Esophagus muscularis mucosa (tissue), 4 donors: Measurements from ENCODE around the gene FKRP.

Source experiments
- EP300 ChIP-seq: sonication (generic); formaldehyde crosslinking; IDR thresholded peaks from one replicate; pipeline ENCODE4 v1.6.1; 2017; ENCODE audit warnings: antibody characterized with exemption
- POLR2A ChIP-seq: fragments of 450-650 bp; IDR thresholded peaks from one replicate; pipeline ENCODE4 v1.6.1; 2017; ENCODE audit warnings: antibody characterized with exemption, moderate library complexity, mild to moderate bottlenecking, low read depth
- POLR2AphosphoS5 ChIP-seq, 2 donors: sonication (generic); formaldehyde crosslinking; IDR thresholded peaks; one replicate each; pipeline ENCODE4 v1.6.1; 2017; ENCODE audit warnings: antibody characterized with exemption in 2 of 2
- TF ChIP-seq, protein P1 (sequence below), 3 experiments: fragments of 200-600 bp in 2 of 3; fragments of 450-650 bp in 1 of 3; sonication (generic) in 2 of 3; IDR thresholded peaks; one replicate each; pipeline ENCODE4 v1.5.1; 2017 to 2019; ENCODE audit warnings: antibody characterized with exemption in 3 of 3, mild to moderate bottlenecking in 2 of 3, moderate library complexity in 1 of 3

DNA sequence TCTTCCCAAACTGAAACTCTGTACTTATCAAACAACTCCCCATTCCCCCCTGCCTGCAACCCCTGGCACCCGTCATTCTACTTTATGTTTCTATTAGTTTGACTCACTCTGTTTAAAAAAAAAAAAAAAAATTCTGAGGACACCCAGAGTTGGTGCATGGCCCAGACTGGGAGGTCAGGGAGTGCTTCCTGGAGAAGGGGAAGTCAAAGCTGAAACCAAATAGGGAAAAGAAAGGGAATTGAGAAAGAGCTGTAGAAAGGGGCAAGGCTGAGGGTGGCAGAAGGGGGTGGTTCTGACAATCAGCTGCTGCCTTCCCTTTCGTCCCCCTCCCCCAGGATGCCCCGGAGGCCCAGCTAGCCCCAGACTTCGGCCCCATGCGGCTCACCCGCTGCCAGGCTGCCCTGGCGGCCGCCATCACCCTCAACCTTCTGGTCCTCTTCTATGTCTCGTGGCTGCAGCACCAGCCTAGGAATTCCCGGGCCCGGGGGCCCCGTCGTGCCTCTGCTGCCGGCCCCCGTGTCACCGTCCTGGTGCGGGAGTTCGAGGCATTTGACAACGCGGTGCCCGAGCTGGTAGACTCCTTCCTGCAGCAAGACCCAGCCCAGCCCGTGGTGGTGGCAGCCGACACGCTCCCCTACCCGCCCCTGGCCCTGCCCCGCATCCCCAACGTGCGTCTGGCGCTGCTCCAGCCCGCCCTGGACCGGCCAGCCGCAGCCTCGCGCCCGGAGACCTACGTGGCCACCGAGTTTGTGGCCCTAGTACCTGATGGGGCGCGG lies 9.4 kb downstream of the FKRP start:
- TF ChIP-seq, protein P1, sequence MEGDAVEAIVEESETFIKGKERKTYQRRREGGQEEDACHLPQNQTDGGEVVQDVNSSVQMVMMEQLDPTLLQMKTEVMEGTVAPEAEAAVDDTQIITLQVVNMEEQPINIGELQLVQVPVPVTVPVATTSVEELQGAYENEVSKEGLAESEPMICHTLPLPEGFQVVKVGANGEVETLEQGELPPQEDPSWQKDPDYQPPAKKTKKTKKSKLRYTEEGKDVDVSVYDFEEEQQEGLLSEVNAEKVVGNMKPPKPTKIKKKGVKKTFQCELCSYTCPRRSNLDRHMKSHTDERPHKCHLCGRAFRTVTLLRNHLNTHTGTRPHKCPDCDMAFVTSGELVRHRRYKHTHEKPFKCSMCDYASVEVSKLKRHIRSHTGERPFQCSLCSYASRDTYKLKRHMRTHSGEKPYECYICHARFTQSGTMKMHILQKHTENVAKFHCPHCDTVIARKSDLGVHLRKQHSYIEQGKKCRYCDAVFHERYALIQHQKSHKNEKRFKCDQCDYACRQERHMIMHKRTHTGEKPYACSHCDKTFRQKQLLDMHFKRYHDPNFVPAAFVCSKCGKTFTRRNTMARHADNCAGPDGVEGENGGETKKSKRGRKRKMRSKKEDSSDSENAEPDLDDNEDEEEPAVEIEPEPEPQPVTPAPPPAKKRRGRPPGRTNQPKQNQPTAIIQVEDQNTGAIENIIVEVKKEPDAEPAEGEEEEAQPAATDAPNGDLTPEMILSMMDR (IDR thresholded peaks at IDR 0.05) = no peak
- no peak for TF ChIP-seq POLR2AphosphoS5 (IDR thresholded peaks at IDR 0.05)
- no peak for TF ChIP-seq EP300
- no peak for TF ChIP-seq POLR2A
